GM13977 (cell line): ENCODE results near the gene TMEM91.

Experiments
- DNase-seq: peaks from one replicate; pipeline ENCODE4 v3.0.0; 2012; ENCODE audit warnings: low spot score
- in situ Hi-C: fragments of 300-500 bp; cut with MboI; formaldehyde crosslinking; loops from one replicate; pipeline ENCODE4 v1.12.0; 2022; ENCODE audit warnings: low sequenced_read_pairs, low pct_unique_long_range_greater_than_20kb, mixed read lengths, inconsistent platforms; ENCODE audit not compliant: unreplicated experiment
- TF ChIP-seq, protein P1 (sequence below): IDR thresholded peaks from 2 replicates; pipeline ENCODE4 v1.5.1; 2012; ENCODE audit warnings: mild to moderate bottlenecking, control low read depth; ENCODE audit not compliant: insufficient read depth; ENCODE audit errors: extremely low read depth, missing control alignments

Gene TMEM91

GRCh38 chr19:41399525-41399924, 23.2 kb downstream of the TMEM91 start:
- TF ChIP-seq, protein P1, sequence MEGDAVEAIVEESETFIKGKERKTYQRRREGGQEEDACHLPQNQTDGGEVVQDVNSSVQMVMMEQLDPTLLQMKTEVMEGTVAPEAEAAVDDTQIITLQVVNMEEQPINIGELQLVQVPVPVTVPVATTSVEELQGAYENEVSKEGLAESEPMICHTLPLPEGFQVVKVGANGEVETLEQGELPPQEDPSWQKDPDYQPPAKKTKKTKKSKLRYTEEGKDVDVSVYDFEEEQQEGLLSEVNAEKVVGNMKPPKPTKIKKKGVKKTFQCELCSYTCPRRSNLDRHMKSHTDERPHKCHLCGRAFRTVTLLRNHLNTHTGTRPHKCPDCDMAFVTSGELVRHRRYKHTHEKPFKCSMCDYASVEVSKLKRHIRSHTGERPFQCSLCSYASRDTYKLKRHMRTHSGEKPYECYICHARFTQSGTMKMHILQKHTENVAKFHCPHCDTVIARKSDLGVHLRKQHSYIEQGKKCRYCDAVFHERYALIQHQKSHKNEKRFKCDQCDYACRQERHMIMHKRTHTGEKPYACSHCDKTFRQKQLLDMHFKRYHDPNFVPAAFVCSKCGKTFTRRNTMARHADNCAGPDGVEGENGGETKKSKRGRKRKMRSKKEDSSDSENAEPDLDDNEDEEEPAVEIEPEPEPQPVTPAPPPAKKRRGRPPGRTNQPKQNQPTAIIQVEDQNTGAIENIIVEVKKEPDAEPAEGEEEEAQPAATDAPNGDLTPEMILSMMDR: no peak
- in situ Hi-C loops: no loop called here
- DNase-seq: no peak

DNA sequence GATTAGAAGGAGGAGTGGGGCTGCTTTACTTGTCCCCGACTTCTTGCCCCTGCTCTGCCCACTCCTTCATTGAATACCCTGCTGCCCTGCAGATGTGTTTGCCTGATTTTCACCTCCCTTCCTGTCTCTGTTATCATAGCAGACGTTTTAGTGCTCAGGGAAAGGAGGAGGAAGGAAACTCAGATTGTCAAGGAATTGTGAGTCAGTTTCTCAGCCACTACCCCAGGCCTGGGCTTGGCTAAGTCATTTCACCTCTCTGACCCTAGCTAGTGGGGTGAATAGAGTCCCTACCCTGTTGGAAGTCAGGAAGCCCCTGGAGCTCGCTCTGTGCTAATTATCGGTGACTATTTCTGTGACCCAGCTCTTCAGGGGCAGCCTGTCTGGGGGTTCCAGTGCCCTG, 25.1 kb downstream of the TMEM91 start:
- in situ Hi-C loops: no loop called here
- DNase-seq: no peak
- TF ChIP-seq, protein P1: no peak

DNA sequence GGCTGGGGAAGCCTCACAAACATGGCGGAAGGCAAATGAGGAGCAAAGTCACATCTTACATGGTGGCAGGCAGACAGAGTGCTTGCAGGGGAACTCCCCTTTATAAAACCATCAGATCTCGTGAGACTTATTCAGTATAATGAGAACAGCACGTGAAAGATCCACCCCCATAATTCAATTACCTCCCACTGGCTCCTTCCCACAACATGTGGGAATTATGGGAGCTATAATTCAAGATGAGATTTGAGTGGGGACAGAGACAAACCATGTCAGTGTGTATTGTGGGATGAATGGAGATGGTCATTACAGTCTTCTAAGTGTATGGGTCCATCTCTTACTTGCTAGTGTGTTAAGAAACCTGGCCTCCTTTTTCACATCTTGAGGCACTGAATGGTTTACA, 25.7 kb downstream of the TMEM91 start:
- in situ Hi-C loops: no loop called here
- TF ChIP-seq, protein P1: no peak
- DNase-seq: no peak

GRCh38 chr19:41403181-41403970, 27.0 kb downstream of the TMEM91 start:
- no peak for DNase-seq
- TF ChIP-seq, protein P1: no peak
- in situ Hi-C loops: no loop called here

DNA sequence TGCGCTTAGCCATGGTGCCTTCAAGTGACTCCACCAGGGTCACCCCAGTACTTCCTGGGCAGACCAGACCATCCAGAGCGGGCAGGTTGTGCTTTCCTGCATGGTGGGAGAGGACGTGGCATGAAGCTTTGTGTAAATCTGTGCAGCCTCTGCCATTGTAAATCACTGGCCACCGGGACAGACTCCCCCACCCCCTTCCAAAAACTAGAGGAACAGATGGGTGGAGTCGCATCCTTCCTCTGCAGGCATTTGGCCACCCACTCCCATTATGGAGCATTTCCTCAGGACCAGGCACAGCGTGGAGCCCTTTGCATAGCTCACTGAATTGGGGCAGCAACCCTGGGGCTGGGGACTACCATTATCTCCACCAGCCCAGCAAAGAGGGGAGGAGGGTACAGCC, 29.4 kb downstream of the TMEM91 start:
- TF ChIP-seq, protein P1: no peak
- DNase-seq: no peak
- in situ Hi-C loops: no loop called here

GRCh38 chr19:41407271-41407670, 30.9 kb downstream of the TMEM91 start:
- TF ChIP-seq, protein P1: no peak
- in situ Hi-C loops: no loop called here
- no peak for DNase-seq
